ENCODE measurements around the gene KDM6B. TPM values are rescaled to one million over a fixed set of nuclear protein-coding genes. Genes with fewer than 3 reads are reported as not detected.

Gene KDM6B
- polyA plus RNA-seq, 2 donors: 5.2 to 9.0 TPM

Other genes starting within 250 kb of the KDM6B start
- gene SOX15, start 244.1 kb upstream of the KDM6B start, polyA plus RNA-seq: 10 to 100 TPM; 73.3 to 94.3 TPM
- 10 to 100 TPM; 14.7 to 19.0 TPM for gene FXR2, start 219.3 kb upstream of the KDM6B start, polyA plus RNA-seq
- 10 to 100 TPM; 54.0 to 61.2 TPM for gene SAT2, start 206.4 kb upstream of the KDM6B start, polyA plus RNA-seq
- gene SHBG, start 204.1 kb upstream of the KDM6B start, polyA plus RNA-seq: under 1 TPM in 1 of 2 donors, not detected in 1; 0.14 TPM
- gene ATP1B2, start 183.3 kb upstream of the KDM6B start, polyA plus RNA-seq: under 1 TPM; 0.24 to 0.51 TPM
- 10 to 100 TPM; 20.5 to 22.3 TPM for gene TP53, start 146.7 kb upstream of the KDM6B start, polyA plus RNA-seq
- 10 to 100 TPM in 1 of 2 donors, 1 to 10 TPM in 1; 5.5 to 13.3 TPM for gene WRAP53, start 145.7 kb upstream of the KDM6B start, polyA plus RNA-seq
- gene EFNB3, start 129.0 kb upstream of the KDM6B start, polyA plus RNA-seq: 1 to 10 TPM in 1 of 2 donors, under 1 TPM in 1; 0.67 to 1.3 TPM
- gene DNAH2, start 116.5 kb upstream of the KDM6B start, polyA plus RNA-seq: under 1 TPM; 0.06 to 0.10 TPM
- 1 to 10 TPM; 8.7 to 9.7 TPM for gene TMEM88, start 20.8 kb downstream of the KDM6B start, polyA plus RNA-seq
- gene NAA38, start 23.3 kb downstream of the KDM6B start, polyA plus RNA-seq: 100 to 1,000 TPM; 108 to 122 TPM
- gene CYB5D1, start 23.8 kb downstream of the KDM6B start, polyA plus RNA-seq: 1 to 10 TPM; 4.7 to 6.3 TPM
- gene CHD3, start 54.6 kb downstream of the KDM6B start, polyA plus RNA-seq: 10 to 100 TPM; 37.2 to 78.7 TPM
- gene RNF227, start 82.1 kb downstream of the KDM6B start, polyA plus RNA-seq: 1 to 10 TPM; 3.5 to 4.3 TPM
- 1 to 10 TPM; 1.3 to 2.3 TPM for gene KCNAB3, start 95.6 kb downstream of the KDM6B start, polyA plus RNA-seq
- 100 to 1,000 TPM in 1 of 2 donors, 10 to 100 TPM in 1; 95.9 to 125 TPM for gene TRAPPC1, start 97.7 kb downstream of the KDM6B start, polyA plus RNA-seq
- 10 to 100 TPM; 18.0 to 29.5 TPM for gene CNTROB, start 98.0 kb downstream of the KDM6B start, polyA plus RNA-seq
- under 1 TPM; 0.19 to 0.59 TPM for gene GUCY2D, start 168.4 kb downstream of the KDM6B start, polyA plus RNA-seq
- gene ALOX15B, start 204.8 kb downstream of the KDM6B start, polyA plus RNA-seq: 10 to 100 TPM; 22.8 to 24.7 TPM

All from esophagus (tissue), 2 donors.